Dendritic cell treated with granulocyte-macrophage colony-stimulating factor and Interleukin-4, amounts not matched to agents 40 ng/mL and 50 ng/mL, for 4 days (primary cell): ENCODE measurements around the gene LARP1B.
"Not testable (repeated sequence)": the region's sequence is repeated elsewhere in the genome, so short reads cannot be mapped to it uniquely, and the experiment has no call there.

Source experiments
- H3K27ac Mint-ChIP-seq: one replicate; pipeline ENCODE4 v1.8.0; 2022; ENCODE audit warnings: mild to moderate bottlenecking, mixed read lengths
- H3K27me3 Mint-ChIP-seq: one replicate; pipeline ENCODE4 v1.8.0; 2022; ENCODE audit warnings: mild to moderate bottlenecking, mixed read lengths
- H3K36me3 Mint-ChIP-seq: one replicate; pipeline ENCODE4 v1.8.0; 2022; ENCODE audit warnings: low read depth, mixed read lengths
- H3K4me1 Mint-ChIP-seq: one replicate; pipeline ENCODE4 v1.8.0; 2022; ENCODE audit warnings: low read depth, mixed read lengths
- H3K4me3 Mint-ChIP-seq: one replicate; pipeline ENCODE4 v1.8.0; 2022; ENCODE audit warnings: mild to moderate bottlenecking, moderate library complexity, mixed read lengths
- H3K9me3 Mint-ChIP-seq: one replicate; pipeline ENCODE4 v1.8.0; 2022; ENCODE audit warnings: mixed read lengths
- intact Hi-C: fragments of 100-400 bp; cut with micrococcal nuclease; formaldehyde crosslinking; loops from one replicate; pipeline ENCODE4 v1.15.0; 2022

Gene LARP1B

DNA sequence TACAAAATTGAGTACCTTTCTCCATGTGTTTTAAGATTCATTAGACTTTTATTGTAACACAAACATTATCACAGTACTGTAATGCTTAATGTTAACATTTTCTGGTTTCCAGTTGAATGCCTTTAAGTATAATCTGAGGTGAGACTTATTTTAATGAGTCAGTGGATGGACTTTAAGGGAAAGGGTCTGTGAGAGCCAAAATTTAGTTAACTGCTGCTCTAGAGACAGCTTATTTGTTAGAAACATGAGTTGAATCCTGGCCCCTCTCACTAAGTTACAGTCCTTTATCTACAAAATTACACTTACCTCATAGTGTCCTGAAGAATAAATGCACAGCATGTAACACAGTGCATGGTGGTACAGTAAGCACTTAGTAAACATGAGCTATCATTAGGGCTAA is 160.5 kb downstream of the LARP1B start:
- no peaks in the 10 kb centered on the region for H3K36me3 Mint-ChIP-seq
- no peak overlapping the region for H3K4me3 Mint-ChIP-seq
- no peak overlapping the region for H3K27ac Mint-ChIP-seq
- no peaks in the 10 kb centered on the region for H3K9me3 Mint-ChIP-seq
- no peaks in the 10 kb centered on the region for H3K4me1 Mint-ChIP-seq
- H3K27me3 Mint-ChIP-seq: no peaks in the 10 kb centered on the region
- intact Hi-C loops: no loop called here

DNA sequence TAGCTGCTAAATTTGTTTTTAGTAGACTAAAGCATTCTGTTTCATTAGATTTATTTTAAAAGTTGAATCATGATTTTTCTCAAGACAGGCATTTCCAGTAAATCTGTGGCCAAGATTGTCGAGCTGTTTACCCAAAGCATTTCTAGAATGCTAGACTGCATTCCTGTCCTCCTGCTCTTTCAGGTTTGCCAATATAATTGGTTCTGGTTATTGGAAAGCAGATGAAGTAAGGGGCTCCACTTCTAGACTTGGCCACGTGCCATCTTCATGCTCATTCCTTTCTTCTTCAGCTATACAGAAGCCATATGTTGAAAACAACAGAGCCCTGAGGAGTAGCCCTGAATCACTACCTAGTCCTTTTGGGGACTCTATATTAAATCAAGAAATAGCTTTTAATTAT is 164.0 kb downstream of the LARP1B start:
- H3K4me1 Mint-ChIP-seq: no peaks in the 10 kb centered on the region
- no peak overlapping the region for H3K27ac Mint-ChIP-seq
- no peak overlapping the region for H3K4me3 Mint-ChIP-seq
- no peaks in the 10 kb centered on the region for H3K36me3 Mint-ChIP-seq
- intact Hi-C loops: no loop called here
- H3K27me3 Mint-ChIP-seq: no peaks in the 10 kb centered on the region
- no peaks in the 10 kb centered on the region for H3K9me3 Mint-ChIP-seq

DNA sequence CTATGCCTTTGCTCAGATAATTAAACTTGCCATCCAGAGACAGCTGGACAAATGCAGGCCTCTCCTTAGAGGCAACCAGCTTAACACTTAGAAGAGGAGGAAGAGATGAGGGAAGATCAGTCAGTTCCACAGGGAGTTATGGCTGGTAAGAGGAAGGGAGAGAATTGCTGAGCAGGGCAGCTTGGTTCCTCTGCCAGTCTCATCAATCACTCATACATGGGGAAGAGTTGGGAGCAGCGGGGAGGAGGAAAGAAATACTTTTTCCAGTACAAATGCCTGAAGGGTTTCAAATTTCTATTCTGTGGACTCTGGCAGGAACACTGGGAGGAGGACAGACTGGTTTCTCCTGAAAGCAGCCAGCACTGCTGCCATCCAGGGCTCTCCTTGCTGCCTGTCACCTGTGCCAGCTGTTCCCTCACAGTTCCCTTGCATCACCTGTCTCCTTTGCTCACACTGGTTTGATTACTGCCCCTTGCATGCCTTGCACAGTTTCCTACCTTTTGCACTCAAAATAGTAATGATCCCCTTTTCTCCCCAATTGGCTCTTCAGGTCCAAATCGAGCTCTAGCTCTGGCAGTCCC is 167.0 kb downstream of the LARP1B start:
- H3K27me3 Mint-ChIP-seq: no peaks in the 10 kb centered on the region
- no peaks in the 10 kb centered on the region for H3K9me3 Mint-ChIP-seq
- no peak overlapping the region for H3K27ac Mint-ChIP-seq
- no peak overlapping the region for H3K4me3 Mint-ChIP-seq
- H3K36me3 Mint-ChIP-seq: no peaks in the 10 kb centered on the region
- intact Hi-C loops: no loop called here
- no peaks in the 10 kb centered on the region for H3K4me1 Mint-ChIP-seq

DNA sequence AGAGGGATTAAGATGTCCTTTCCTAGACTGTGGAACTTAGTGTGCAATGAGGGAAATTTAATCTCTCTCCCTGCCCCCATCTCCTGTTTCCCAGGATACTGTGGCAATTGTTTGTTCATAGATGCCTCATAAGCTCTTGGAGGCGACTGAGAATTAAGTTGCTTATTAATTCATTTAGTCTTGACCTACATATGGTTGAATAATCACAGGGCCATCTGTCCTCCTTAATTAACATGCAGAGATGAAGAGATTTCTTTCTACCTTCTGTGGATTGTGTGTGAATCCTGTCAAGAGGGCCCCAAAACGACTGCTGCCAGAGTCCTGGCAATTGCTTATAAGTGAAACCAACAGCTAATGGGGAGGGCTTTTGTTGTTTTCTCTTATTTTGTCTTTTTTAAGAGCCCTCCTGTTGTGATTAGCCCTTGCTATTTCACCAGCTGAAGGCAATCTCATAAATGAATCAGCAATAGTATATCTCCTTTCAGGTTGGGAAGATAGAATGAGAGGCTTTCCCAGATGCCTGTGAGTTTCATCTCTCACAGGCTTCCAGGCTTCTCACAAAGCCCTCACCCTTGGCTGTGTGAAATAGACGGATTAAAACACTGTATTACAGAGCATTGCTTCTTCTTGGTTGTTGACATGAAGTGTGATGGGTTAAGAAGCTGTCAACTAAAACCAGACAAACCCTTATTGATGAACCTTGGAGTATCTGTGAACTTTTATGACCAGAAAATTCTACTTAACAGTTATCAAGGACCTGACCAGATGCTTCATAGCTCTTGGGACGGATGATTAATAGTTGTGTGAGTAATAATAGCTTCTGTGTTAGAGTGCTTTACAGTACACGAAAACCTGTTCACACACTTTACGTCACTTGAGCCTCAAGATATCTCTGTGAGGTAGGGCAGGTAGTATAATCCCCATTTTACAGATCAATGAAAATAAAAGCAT is 168.0 kb downstream of the LARP1B start:
- H3K27me3 Mint-ChIP-seq: no peaks in the 10 kb centered on the region
- H3K9me3 Mint-ChIP-seq: no peaks in the 10 kb centered on the region
- H3K27ac Mint-ChIP-seq: no peak overlapping the region
- H3K4me1 Mint-ChIP-seq: no peaks in the 10 kb centered on the region
- no peaks in the 10 kb centered on the region for H3K36me3 Mint-ChIP-seq
- intact Hi-C loops: no loop called here
- H3K4me3 Mint-ChIP-seq: no peak overlapping the region

DNA sequence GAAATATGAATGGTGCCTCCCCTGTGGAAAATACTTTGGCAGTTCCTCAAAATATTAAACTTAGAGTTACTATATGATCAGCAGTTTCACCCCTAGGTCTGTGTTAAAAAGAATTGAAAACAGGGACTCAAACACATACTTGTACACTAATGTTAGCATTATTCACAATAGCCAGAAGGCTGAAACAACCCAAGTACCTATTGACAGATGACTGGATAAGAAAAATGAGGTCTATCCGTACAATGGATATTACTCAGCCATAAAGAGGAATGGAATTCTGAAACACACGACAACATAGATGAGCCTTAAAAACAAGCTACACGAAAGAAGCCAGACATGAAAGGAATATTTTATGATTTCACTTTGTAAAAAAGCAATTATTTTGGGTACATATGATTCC is 171.6 kb downstream of the LARP1B start:
- H3K27me3 Mint-ChIP-seq: no peaks in the 10 kb centered on the region
- H3K4me3 Mint-ChIP-seq: no peak overlapping the region
- no peak overlapping the region for H3K27ac Mint-ChIP-seq
- H3K4me1 Mint-ChIP-seq: no peaks in the 10 kb centered on the region
- intact Hi-C loops: no loop called here
- H3K36me3 Mint-ChIP-seq: no peaks in the 10 kb centered on the region
- H3K9me3 Mint-ChIP-seq: no peaks in the 10 kb centered on the region

DNA sequence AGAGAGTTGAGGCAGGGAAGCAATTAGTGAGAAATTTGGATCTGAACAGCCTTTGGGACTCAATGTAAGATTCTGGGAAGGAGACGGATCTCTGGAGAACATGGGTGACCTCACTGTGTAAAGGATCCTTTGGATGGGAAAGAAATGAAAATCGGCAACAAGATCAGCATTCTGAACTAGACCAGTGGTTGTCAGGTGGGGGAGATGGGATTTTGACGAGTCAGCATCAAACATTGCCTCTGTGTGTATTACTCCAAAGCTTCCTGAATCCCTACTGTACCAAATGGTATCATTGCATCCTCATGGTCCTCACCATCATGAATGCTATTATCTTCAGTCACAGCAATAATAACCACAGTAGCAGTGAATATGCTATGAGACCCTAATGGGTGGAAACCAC is 173.7 kb downstream of the LARP1B start:
- Mint-ChIP-seq H3K36me3 (no peaks in the 10 kb centered on the region), H3K4me3 (no peak overlapping the region)

DNA sequence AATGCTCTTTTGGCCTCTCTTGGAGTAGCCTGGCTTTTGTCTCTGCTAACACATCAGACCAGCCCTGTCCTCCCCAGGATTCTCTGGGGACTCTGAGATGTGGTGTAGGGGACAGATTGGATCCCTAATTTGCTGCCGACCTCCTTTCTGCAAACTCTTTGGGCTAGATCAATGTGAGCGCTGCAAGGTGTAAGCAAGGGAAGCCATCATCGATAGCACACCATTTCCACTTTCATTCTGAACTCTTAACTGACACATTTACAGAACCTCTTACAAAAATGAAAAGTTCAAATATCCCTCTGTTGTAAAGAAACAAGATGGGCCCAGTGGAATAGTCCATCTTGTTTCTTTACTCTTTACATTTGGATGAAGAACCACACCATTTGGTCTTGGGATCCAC is 179.9 kb downstream of the LARP1B start:
- Mint-ChIP-seq H3K9me3 (peaks cover 24% of the 10 kb centered on the region), H3K27me3 (no peaks in the 10 kb centered on the region), H3K27ac (no peak overlapping the region), H3K36me3 (no peaks in the 10 kb centered on the region), H3K4me3 (no peak overlapping the region), H3K4me1 (no peaks in the 10 kb centered on the region)
- intact Hi-C loops: no loop called here

More for the DNA sequence above, 173.7 kb downstream of the LARP1B start:
- no peaks in the 10 kb centered on the region for H3K4me1 Mint-ChIP-seq
- H3K27me3 Mint-ChIP-seq: no peaks in the 10 kb centered on the region
- no peak overlapping the region for H3K27ac Mint-ChIP-seq
- intact Hi-C loops: no loop called here
- no peaks in the 10 kb centered on the region for H3K9me3 Mint-ChIP-seq

DNA sequence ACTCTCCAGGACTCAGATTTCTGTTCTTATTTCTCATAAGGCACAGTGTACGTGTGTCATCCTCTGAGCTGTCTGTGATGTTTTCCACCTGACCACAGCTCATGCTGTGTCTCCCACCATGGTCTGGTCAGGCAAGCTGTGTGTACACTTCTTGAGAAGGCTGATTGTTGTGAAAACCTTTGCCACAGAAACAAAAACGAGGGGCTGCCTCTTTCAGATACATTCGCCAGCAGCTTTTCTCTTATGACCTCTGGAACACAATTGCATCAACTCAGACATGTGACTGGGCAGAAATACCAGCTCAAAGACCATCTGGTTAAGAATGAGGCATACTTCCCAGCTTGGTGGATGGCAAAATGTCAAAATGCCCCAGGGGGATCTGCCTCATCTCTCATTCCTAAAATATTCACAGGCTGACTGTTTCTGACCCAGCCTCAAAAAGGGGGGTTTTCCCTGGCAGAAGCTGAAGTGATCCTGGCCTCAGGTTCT is 180.4 kb downstream of the LARP1B start:
- no peaks in the 10 kb centered on the region for H3K4me1 Mint-ChIP-seq
- H3K9me3 Mint-ChIP-seq: peaks cover 29% of the 10 kb centered on the region
- H3K27ac Mint-ChIP-seq: no peak overlapping the region
- H3K36me3 Mint-ChIP-seq: no peaks in the 10 kb centered on the region
- no peaks in the 10 kb centered on the region for H3K27me3 Mint-ChIP-seq
- no peak overlapping the region for H3K4me3 Mint-ChIP-seq
- intact Hi-C loops: no loop called here

DNA sequence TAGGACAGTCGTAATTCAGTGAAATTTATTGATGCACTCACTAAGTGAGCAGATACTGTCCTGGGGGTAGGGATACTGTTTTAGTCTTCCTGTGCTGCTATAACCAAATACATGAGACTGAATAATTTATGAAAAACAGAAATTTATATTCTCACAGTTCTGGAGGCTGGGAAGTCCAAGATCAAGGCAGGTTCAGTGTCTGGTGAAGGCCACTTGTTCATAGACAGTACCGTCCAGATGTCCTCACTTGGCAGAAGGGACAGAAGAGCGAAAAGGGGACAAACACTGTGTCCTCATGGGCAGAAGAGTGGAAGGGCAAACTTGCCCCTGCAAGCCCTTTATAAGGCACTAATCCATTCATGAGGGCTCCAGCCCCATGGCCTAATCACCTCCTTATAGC is 180.9 kb downstream of the LARP1B start:
- Mint-ChIP-seq H3K9me3 (peaks cover 30% of the 10 kb centered on the region), H3K27ac (no peak overlapping the region), H3K36me3 (no peaks in the 10 kb centered on the region), H3K27me3 (no peaks in the 10 kb centered on the region), H3K4me3 (no peak overlapping the region), H3K4me1 (no peaks in the 10 kb centered on the region)
- intact Hi-C loops: no loop called here

DNA sequence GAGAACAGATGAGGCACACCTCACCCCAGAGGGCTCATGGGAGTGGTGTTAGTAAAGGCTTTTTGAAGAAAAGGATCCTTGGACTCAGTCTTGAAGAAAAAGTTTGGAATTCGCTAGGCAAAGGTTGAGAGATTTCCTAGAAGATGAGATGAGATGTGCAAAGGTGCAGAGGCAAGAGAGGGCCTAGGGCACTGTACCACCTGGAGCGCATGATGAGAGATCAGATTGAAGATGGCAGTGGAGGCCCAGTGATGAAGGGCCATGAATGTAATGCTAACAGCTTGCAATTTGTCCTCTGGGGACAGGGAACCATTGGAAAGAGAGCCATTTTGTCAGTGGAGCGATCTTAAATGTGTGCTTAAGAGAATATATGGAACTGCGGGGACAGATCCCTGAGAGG is 181.5 kb downstream of the LARP1B start:
- H3K4me3 Mint-ChIP-seq: no peak overlapping the region
- H3K4me1 Mint-ChIP-seq: no peaks in the 10 kb centered on the region
- intact Hi-C loops: no loop called here
- no peak overlapping the region for H3K27ac Mint-ChIP-seq
- no peaks in the 10 kb centered on the region for H3K36me3 Mint-ChIP-seq
- no peaks in the 10 kb centered on the region for H3K27me3 Mint-ChIP-seq
- H3K9me3 Mint-ChIP-seq: peaks cover 30% of the 10 kb centered on the region

DNA sequence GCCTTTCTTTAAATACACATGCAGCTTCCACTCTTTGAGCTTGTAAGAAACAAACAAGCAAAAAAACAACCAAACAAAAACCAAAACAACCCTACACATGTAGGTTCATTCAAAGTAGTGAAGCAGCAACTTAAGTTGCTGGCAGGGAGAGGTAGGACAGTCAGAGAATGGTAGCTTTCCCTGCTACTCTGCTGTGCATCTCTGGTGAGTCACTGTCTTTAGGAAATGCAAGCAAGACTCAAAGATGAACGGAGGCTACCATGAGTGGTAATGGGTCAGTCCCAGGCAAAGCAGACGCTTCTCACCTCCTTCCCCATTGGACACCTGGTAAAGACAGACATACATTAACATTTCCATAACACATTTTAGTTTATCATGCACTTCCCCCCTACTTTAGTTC is 183.3 kb downstream of the LARP1B start:
- Mint-ChIP-seq H3K4me1 (no peaks in the 10 kb centered on the region), H3K9me3 (peaks cover 30% of the 10 kb centered on the region), H3K27ac (no peak overlapping the region), H3K4me3 (no peak overlapping the region), H3K27me3 (no peaks in the 10 kb centered on the region), H3K36me3 (no peaks in the 10 kb centered on the region)
- intact Hi-C loops: no loop called here

DNA sequence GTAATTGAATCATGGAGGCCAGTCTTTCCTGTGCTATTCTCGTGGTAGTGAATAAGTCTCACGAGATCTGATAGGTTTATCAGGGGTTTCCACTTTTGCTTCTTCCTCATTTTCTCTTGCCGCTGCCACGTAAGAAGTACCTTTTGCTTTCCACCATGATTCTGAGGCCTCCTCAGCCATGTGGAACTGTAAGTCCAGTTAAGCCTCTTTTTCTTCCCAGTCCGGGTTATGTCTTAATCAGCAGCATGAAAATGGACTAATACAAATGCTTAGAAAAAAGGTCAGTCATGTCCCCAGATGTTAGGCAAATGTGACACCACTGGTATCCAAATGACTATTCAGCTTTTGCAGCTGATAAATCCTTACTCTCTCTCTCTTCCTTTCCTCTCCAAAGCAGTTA is 184.3 kb downstream of the LARP1B start:
- H3K4me1 Mint-ChIP-seq, H3K27ac Mint-ChIP-seq, intact Hi-C loops, H3K27me3 Mint-ChIP-seq, H3K36me3 Mint-ChIP-seq, H3K4me3 Mint-ChIP-seq: not testable (repeated sequence)
- peaks cover 30% of the 10 kb centered on the region for H3K9me3 Mint-ChIP-seq

DNA sequence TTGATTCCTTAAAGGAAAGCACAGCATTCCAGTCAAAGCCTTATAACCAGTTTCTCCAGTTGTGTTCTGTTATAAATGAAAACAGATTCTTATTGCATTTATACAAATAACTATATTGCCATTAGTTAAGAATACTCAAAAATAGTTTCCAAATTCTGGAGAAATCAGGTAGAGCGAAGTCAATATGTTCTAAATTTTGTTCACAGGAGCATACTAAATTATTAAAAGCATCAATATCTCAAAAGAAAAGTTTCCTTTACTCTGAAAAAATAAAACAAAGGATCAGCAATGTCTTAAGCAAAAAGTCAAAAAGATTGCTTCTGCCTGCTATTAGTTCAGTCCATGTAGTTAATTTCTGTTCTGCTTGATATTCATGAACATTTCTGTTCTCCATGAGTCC is 186.8 kb downstream of the LARP1B start:
- H3K4me3 Mint-ChIP-seq: no peak overlapping the region
- H3K4me1 Mint-ChIP-seq: no peaks in the 10 kb centered on the region
- no peaks in the 10 kb centered on the region for H3K27me3 Mint-ChIP-seq
- H3K27ac Mint-ChIP-seq: no peak overlapping the region
- no peaks in the 10 kb centered on the region for H3K36me3 Mint-ChIP-seq
- intact Hi-C loops: no loop called here
- peaks cover 32% of the 10 kb centered on the region for H3K9me3 Mint-ChIP-seq

DNA sequence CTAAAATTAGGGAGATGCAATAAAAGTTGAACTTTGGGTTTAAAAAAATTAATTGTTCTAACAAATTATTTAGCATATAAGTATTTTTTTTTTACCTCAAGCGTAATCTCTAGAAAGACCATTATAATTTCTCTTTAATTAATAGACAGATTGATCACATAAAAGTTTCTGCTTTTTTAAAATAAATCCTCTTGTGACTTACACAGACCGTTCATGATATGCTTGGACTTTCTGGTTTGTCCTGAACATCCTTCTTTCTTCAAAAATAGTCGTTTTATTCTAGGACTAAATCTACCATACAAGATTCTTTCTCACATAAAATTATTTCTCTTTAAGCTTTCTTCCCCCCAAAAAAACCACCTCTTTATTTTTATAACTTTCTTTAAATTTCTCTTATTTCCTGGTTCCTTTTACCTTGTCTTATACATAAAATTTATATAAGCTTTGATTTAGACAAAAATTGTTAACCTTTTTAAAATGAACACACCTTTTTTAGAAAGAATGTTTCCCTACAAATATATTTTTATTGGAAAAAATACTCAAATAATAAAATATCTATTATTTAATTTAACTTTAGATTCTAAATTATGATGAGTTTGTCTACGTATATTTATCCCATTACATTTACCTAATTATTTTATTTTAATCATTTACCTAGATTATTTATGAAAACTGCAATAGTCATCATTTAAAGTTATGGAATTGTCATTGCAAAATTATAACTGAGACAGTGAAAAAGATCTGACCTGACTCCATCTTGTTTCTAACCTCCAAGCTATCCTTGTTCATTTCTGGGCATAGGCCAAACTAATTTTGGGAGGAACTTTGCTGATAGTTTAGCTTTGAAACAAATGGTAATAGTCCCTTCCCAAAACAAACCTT is 188.9 kb downstream of the LARP1B start:
- no peak overlapping the region for H3K27ac Mint-ChIP-seq
- H3K4me3 Mint-ChIP-seq: no peak overlapping the region
- H3K36me3 Mint-ChIP-seq: no peaks in the 10 kb centered on the region
- peaks cover 28% of the 10 kb centered on the region for H3K9me3 Mint-ChIP-seq
- no peaks in the 10 kb centered on the region for H3K27me3 Mint-ChIP-seq
- intact Hi-C loops: no loop called here
- H3K4me1 Mint-ChIP-seq: no peaks in the 10 kb centered on the region
